ENCODE data around the gene TP53TG5. TPM values are rescaled to one million over a fixed set of nuclear protein-coding genes. Genes with fewer than 3 reads are reported as not detected.

The TP53TG5 gene
- total and polyA plus RNA-seq, 2 of the 8 experiments (the other 6 are each of a cell fraction or from before 2014, with no cell fraction given) = not detected

DNA sequence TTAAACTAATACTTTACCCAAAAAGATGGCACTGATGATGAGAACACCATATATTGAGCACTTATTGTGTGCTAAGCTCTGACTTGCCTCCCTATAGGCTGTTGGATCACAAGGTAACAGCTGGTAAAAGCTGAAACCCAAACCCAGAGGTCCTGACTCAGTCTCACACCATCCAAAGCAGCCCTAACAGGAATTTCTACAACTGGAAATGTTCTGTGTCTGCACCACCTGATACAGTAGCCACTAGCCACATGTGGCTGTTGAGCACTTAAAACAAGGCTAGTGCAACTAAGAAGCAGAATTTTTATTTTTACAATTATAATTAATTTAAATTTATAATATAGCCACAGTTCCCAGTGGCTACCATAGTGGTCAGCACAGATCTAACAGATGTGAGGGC, 54.4 kb downstream of the TP53TG5 start:
- no peak for FAIRE-seq
- no peak overlapping the region for H3K9ac ChIP-seq (replicated peaks in 1 of 4; ENCODE audit: extremely low read depth in 1 of 4, low read depth in 3 of 4, low read length in 3 of 4)
- no peaks in the 10 kb centered on the region for H3K79me2 ChIP-seq (ENCODE audit: control insufficient read depth in 1 of 2, insufficient read depth in 2 of 2, low read length in 2 of 2)
- H2AK5ac ChIP-seq (ENCODE audit: low read depth, low read length) = no peak overlapping the region
- no peak overlapping the region for H3K14ac ChIP-seq (ENCODE audit: insufficient read length)
- H3K27ac ChIP-seq (ENCODE audit: low read depth, low read length) = no peak overlapping the region
- H2BK15ac ChIP-seq (ENCODE audit: low read length) = no peak overlapping the region
- POLR2A ChIA-PET (ENCODE audit: partially characterized antibody) = interaction anchor here (0.9 to 2.9 kb wide), 7 partner anchors 10 to 126 kb away, joined by 3 to 15 read pairs (median 4); partner anchors contain the start of gene SDC4
- no peaks in the 10 kb centered on the region for H3K79me1 ChIP-seq (ENCODE audit: low read depth, low read length)
- no peak overlapping the region for H2BK5ac ChIP-seq (ENCODE audit: low read depth, low read length)
- H3K9me3 ChIP-seq (ENCODE audit: insufficient read depth in 2 of 2, low read depth in 1 of 2, low read length in 1 of 2) = no peaks in the 10 kb centered on the region
- H3K27me3 ChIP-seq (replicated peaks in 1 of 4; ENCODE audit: control insufficient read depth in 3 of 4, extremely low read depth in 1 of 4, insufficient read depth in 3 of 4, low read length in 3 of 4) = no peaks in the 10 kb centered on the region
- no peak overlapping the region for H3K23ac ChIP-seq (ENCODE audit: insufficient read length)
- no peak overlapping the region for H3K18ac ChIP-seq (ENCODE audit: extremely low read depth, low read length)
- H4K20me1 ChIP-seq (replicated peaks in 1 of 2; ENCODE audit: control insufficient read depth in 1 of 2, insufficient read depth in 2 of 2, low read length in 2 of 2) = peaks cover under 1 to 4% of the 10 kb centered on the region in 2 experiments
- no peaks in the 10 kb centered on the region for H3K23me2 ChIP-seq (ENCODE audit: low read depth, low read length)
- H3K56ac ChIP-seq (replicated peaks; ENCODE audit: insufficient read length, low read depth, low read length) = no peak overlapping the region
- H4K91ac ChIP-seq (replicated peaks; ENCODE audit: insufficient read length, low read length) = no peak overlapping the region
- CTCF ChIA-PET (ENCODE audit: partially characterized antibody) = interaction anchor here (0.6 to 13.3 kb wide), 19 partner anchors 9 to 447 kb away, joined by 3 to 156 read pairs (median 5); partner anchors contain the start of genes MATN4, SYS1 and TP53TG5
- no peak overlapping the region for H3K4ac ChIP-seq (replicated peaks; ENCODE audit: insufficient read length, low read depth, low read length)
- no peak overlapping the region for H4K5ac ChIP-seq (ENCODE audit: insufficient read length, low read depth, low read length)
- H2BK20ac ChIP-seq (ENCODE audit: low read length) = no peak overlapping the region
- no peak overlapping the region for H4K8ac ChIP-seq (ENCODE audit: extremely low read depth, insufficient read depth, low read length)
- no peak for DNase-seq (ENCODE audit: low read depth in 1 of 2, low spot score in 2 of 2)
- no peak overlapping the region for H3K4me2 ChIP-seq (ENCODE audit: insufficient read depth in 1 of 2, low read depth in 2 of 2, low read length in 2 of 2)
- peaks cover 6 to 19% (median 17%) of the 10 kb centered on the region in 4 experiments for H3K36me3 ChIP-seq (ENCODE audit: control insufficient read depth in 2 of 4, insufficient read depth in 4 of 4, low read length in 3 of 4)
- H3K4me3 ChIP-seq (ENCODE audit: extremely low read depth in 1 of 4, insufficient read depth in 2 of 4, low read depth in 3 of 4, low read length in 4 of 4) = no peak overlapping the region
- no peak overlapping the region for H2AFZ ChIP-seq (ENCODE audit: low read length)
- no peak overlapping the region for H2BK120ac ChIP-seq (replicated peaks; ENCODE audit: low read depth, low read length)
- H3K4me1 ChIP-seq (replicated peaks in 1 of 4; ENCODE audit: control insufficient read depth in 3 of 4, insufficient read depth in 4 of 4, low read length in 3 of 4) = no peaks in the 10 kb centered on the region; a peak in 1 of 7 replicates
- no peak overlapping the region for H2BK12ac ChIP-seq (ENCODE audit: low read depth, low read length)
- no peak for TF ChIP-seq SP1 (IDR thresholded peaks at IDR 0.05; ENCODE audit: low read depth, low read length)
- TF ChIP-seq, protein P1, sequence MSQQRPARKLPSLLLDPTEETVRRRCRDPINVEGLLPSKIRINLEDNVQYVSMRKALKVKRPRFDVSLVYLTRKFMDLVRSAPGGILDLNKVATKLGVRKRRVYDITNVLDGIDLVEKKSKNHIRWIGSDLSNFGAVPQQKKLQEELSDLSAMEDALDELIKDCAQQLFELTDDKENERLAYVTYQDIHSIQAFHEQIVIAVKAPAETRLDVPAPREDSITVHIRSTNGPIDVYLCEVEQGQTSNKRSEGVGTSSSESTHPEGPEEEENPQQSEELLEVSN (IDR thresholded peaks at IDR 0.05) = no peak
- no peak for TF ChIP-seq GABPA (IDR thresholded peaks at IDR 0.05; ENCODE audit: borderline replicate concordance, insufficient read depth, low read length)
- TF ChIP-seq PHF8 (conservative IDR thresholded peaks at IDR 0.05; ENCODE audit: low read depth, low read length) = no peak
- no peak for TF ChIP-seq SP4 (IDR thresholded peaks at IDR 0.05; ENCODE audit: low read length)
- TF ChIP-seq, protein P2, sequence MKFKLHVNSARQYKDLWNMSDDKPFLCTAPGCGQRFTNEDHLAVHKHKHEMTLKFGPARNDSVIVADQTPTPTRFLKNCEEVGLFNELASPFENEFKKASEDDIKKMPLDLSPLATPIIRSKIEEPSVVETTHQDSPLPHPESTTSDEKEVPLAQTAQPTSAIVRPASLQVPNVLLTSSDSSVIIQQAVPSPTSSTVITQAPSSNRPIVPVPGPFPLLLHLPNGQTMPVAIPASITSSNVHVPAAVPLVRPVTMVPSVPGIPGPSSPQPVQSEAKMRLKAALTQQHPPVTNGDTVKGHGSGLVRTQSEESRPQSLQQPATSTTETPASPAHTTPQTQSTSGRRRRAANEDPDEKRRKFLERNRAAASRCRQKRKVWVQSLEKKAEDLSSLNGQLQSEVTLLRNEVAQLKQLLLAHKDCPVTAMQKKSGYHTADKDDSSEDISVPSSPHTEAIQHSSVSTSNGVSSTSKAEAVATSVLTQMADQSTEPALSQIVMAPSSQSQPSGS (IDR thresholded peaks at IDR 0.05; ENCODE audit: low read length) = no peak
- no peak for TF ChIP-seq MAFK (IDR thresholded peaks at IDR 0.05; ENCODE audit: low read depth, low read length)
- no peak for TF ChIP-seq HDAC6 (IDR thresholded peaks at IDR 0.05; ENCODE audit: low read depth, low read length)
- no peak for TF ChIP-seq JUND (IDR thresholded peaks at IDR 0.05; ENCODE audit: low read length)
- TF ChIP-seq RFX5 (IDR thresholded peaks at IDR 0.05; ENCODE audit: borderline replicate concordance, low read depth, low read length) = no peak
- no peak for TF ChIP-seq KDM1A (IDR thresholded peaks at IDR 0.05; ENCODE audit: borderline replicate concordance, low read length)
- no peak for TF ChIP-seq TEAD4 (IDR thresholded peaks at IDR 0.05; ENCODE audit: low read depth, low read length)
- TF ChIP-seq ASH2L (IDR thresholded peaks at IDR 0.05; ENCODE audit: low read length) = no peak
- TF ChIP-seq TBP (IDR thresholded peaks at IDR 0.05; ENCODE audit: low read depth, low read length) = no peak

Data from H1 (cell line).